KBM-7 (cell line): ENCODE measurements around the gene CYP2R1.
A peak's percentile ranks its signal among the peaks of the same experiment; 100 is the strongest.

ENCODE experiments used
- DNase-seq: peaks from one replicate; pipeline ENCODE4 v3.0.0-alpha.2; 2015
- in situ Hi-C: fragments of 300-500 bp; cut with MboI; formaldehyde crosslinking; loops from 2 replicates; pipeline ENCODE4 v1.14.3; 2020; ENCODE audit warnings: low sequenced_read_pairs, low pct_unique_long_range_greater_than_20kb, mixed read lengths

CYP2R1 gene, protein sequence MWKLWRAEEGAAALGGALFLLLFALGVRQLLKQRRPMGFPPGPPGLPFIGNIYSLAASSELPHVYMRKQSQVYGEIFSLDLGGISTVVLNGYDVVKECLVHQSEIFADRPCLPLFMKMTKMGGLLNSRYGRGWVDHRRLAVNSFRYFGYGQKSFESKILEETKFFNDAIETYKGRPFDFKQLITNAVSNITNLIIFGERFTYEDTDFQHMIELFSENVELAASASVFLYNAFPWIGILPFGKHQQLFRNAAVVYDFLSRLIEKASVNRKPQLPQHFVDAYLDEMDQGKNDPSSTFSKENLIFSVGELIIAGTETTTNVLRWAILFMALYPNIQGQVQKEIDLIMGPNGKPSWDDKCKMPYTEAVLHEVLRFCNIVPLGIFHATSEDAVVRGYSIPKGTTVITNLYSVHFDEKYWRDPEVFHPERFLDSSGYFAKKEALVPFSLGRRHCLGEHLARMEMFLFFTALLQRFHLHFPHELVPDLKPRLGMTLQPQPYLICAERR

DNA sequence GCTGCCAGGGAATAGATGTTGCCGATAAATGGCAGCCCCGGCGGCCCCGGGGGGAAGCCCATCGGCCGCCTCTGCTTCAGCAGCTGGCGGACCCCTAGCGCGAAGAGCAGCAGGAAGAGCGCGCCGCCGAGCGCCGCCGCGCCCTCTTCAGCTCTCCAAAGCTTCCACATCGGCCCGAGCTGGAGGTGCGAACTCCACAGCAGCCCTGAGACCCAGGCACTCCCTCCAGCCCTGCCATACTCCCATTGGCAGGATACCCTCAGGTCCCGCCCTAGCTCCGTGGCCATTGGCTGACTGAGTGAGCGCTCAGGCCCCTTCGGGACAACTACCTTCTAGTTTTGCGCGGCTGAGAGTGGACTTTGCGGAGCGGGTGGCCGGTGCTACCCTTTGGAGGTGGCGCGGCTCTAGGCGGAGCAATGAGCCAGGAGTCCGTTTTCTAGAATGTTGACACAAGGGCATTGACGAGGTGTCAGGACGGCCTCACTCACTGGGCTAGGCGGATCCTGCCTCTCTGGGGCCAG, at the start of gene CYP2R1:
Gene CYP2R1 (minus strand): TSS at position 196 of the 521 bp plus-strand sequence. CDS start 26 bp downstream, at position 170.
- in situ Hi-C loops, result loop anchor here (25.0 kb wide), 1 partner anchor 380 kb away; the partner anchor contains the start of gene PSMA1
- DNase-seq, result peak; percentile 96

DNA sequence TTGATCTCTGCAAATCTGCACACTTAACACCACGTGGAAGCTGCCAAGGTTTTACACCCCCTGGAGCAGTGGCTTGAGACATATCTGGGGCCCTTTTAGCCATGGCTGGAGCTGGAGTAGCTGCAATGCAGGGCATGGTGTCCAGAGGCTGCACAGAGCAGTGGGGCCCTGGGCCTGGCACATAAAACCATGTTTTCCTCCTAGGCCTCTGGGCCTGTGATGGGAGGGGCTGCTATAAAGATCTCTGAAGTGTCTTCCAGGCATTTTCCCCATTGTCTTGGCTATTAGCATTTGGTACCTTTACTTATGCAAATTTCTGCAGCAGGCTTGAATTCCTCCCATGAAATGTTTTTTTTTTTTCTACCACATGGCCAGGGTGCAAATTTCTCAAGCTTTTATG, 46.9 kb upstream of the CYP2R1 start:
- in situ Hi-C loops, result no loop called here
- no peak for DNase-seq

DNA sequence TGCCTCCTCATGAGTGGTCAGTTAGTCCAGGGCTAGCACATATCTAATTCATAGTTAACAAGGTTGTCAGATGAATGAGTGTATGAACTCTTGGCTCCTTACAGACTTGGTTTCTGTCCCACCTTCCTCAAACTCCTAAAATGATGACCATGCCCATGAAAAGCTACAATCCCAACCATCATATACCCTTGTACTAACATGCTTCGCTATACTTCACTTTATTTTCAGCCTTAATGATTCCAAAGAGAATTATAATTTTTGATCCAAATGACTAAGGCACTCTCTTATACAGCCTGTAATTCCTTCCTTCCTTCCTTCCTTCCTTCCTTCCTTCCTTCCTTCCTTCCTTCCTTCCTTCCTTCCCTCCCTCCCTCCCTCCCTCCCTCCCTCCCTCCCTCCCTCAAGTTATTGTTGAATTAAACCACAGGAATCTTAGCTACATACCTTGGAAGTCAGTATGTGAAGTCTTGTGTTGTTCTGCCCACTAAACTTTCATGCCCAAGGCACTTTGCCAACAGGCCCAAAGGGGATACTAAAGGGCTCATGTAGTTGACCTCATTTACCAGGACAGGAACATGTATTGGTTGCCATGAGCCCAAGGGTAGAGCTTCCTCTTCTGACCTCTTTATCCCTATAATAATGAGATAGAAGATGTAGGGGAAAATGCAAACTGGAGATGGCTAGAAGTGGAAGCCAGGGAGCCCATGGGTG, 42.8 kb upstream of the CYP2R1 start:
- DNase-seq, result no peak
- in situ Hi-C loops, result no loop called here

DNA sequence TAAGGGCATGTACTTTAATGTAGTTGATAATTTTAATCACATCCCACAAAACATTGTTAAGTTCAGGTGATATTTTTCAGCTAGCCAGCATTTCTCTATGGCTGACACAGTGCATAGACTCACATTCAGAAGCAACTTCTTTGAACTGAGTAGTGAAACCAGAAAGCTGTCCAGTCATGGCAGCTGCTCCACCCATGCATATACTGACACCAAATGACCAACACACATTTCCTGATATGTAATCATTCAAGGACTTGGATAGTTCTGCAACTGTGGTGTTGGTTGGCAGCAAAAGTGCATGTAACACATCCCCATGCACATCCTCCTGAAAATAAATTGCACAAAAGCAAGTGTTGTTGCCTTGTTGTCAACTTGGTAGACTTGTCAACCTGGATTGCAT, 40.4 kb upstream of the CYP2R1 start:
- in situ Hi-C loops, result no loop called here
- no peak for DNase-seq

DNA sequence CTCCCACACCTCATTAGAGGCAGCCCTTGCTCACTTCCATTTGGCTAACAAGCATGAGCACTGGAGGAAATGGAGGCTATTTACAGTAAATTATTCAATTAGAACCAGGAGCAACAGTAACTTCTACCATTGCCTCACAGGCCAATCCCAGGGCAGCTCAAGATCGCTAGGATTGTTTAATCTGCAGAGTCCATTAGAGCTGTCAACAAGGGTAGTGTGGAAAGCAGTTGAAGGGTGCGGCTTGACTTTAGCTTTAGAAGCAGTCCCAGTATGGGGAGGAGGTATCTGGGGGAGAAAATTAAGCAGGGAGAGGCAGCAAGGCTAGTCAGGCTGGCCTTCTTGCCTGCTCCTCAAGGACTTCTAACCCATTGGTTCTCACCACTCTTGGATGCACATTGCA, 38.3 kb upstream of the CYP2R1 start:
- in situ Hi-C loops, result no loop called here

DNA sequence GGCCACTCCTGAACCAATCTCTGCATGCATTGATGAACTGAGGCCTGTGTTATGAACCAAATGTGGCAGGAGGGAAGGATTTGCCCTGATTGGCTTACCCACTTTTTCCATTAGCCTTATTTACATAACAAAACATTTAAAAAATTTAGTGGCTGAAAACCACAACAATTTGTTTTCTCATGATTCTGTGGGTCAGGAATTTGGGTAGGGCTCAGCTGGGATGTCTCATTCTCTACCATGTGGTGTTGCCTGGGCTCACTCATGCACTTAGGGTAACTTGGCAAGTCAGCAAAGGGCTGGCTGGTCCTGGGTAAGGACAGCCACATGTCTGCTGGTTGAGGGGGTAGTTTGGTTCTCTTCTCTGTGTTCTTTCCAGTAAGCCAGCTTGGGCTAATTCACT, 35.1 kb upstream of the CYP2R1 start:
- in situ Hi-C loops, result no loop called here
- DNase-seq, result no peak

More for the DNA sequence above, 38.3 kb upstream of the CYP2R1 start:
- no peak for DNase-seq

DNA sequence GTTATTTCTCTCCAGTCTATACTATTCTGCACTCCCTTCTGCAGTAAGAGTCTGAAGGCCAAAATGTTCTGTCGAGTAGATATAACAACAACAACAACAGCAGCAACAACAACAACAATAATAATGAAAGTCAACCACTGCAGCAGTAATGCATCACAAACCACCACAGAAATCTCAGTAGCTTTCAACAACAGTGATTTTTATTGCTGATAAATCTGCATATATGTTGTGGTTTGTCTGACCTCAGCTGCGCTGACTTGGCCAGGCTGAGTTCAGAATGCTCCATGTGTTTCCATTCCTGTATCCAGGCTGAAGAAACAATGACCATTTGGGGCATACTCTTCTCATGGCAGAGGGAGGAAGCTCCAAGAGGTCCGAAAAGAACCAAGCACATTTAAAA, 32.3 kb upstream of the CYP2R1 start:
- in situ Hi-C loops, result no loop called here
- no peak for DNase-seq

DNA sequence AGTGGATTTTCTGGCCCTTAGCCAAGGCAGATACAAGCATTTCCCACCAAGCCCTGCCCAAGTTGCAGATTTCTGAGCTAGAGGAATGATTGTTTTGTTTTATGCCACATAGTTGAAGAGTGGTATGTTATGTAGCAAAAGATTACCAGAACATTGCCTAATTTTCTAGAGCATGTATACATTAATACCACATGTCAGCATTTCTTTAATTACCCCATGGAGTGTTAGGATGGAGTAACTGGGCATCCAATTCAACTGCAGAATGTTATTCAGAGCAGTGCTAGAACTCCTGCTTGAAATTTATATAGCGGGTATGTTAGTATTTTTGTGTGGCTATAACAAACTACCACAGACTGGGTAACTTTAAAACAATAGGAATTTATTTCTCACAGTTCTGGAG, 24.4 kb upstream of the CYP2R1 start:
- in situ Hi-C loops, result no loop called here
- no peak for DNase-seq

DNA sequence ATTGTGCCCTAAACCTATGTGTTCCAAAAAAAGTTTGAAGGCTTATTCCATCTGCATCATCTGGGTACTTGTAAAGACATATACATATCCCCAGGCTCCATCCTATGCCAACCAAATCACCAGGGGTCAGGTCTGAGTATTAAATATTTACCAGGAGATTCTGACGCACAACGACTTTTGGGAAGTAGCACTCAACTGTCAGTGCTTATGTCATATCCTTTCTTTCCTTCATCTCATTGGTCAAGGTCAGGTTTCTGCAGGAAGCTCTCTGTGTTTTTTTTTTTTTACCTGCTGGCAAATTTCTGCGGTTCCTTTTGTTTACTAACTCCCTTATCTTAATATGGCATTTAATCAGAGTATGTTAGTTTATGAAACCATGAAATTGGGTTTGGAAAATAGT, 22.5 kb upstream of the CYP2R1 start:
- in situ Hi-C loops, result no loop called here
- no peak for DNase-seq

DNA sequence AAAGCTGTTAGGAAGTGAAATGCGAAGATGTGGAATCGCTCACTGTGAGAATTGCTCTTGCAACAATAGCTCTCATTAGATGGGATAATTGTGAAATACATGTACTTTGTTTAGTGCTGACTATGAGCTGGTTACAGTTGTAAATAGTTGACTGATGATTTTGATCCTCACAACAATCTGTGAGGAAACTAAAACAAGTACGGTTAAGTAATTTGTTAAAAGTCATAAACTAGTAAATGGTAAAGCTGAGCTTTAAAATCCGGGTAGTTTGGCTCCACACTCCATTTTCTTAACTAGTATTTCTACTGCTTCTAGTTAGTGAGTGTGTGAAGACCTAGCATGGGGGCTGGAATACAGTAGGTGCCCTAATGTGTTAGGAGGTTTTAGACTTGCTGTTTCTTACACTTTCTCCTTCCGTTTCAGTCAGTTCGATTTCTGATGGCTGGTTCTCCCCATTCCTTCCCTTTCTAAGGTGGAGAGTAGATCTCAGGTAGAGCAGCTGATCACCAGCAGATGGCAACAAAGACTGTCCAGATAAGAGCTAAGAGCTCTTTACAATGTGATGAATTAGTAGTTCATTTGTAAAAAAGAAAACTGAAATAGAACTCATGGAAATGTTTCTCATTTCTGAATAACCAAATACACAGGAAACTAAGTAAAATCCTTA, 16.3 kb upstream of the CYP2R1 start:
- peak; percentile 57 for DNase-seq
- in situ Hi-C loops, result no loop called here

DNA sequence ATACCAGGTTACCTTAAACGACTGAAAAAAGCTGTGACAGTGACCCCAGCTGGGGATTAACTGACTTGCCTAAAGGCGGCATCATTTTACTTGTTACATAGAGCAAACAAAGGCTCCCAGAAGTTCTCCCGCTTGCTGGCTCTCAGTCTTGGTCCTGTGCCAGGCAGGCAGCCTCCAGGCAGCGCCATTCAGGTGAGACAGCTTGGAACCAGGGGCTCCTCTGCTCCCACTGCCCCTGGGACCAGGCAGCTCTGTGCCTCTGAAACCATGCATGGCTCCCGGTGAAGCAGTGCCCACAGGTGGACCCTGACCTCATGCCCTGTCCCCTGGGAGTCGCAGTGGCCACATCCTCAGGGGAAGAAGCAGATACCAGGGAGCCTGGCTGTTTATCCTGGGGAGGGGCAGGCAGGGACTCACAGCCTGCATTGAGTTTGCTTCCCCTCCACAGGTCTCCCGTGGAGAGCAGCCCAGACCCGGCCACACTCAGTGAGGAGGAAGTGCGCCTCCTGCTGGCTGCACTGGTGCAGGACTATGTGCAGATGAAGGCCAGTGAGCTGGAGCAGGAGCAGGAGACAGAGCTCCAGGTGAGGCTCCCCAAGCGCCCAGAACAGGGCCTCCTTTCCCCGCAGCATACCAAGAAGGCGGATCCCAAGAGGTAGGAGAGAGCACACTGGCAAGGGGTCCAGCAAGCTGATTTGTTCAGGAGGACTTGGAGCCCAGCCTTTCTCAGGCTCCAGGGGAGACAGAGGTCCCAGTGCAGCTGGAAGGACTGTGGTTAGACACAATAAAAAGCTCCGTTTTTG, 15.6 kb upstream of the CYP2R1 start:
- in situ Hi-C loops, result no loop called here
- peak; percentile 81 for DNase-seq

DNA sequence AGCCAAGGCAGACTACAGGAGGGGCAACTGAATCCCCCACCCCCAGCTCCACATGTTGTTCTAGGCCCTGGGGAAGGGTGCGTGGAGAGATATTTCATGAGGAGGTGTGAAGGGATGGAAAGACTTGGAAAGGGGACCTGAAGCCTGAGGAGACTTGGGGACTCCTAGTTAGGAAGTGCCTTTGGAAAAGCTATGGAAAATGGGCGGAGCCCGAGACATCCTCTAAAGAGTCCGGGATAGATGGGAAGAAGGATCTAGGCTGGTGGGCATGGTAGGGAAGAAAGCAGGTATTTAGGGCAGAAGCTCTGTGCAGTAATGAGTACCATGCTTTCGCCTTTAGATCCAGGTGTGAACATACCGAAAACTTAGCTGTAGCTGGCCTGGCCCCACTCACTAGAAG, 15.0 kb upstream of the CYP2R1 start:
- no peak for DNase-seq
- in situ Hi-C loops, result no loop called here

DNA sequence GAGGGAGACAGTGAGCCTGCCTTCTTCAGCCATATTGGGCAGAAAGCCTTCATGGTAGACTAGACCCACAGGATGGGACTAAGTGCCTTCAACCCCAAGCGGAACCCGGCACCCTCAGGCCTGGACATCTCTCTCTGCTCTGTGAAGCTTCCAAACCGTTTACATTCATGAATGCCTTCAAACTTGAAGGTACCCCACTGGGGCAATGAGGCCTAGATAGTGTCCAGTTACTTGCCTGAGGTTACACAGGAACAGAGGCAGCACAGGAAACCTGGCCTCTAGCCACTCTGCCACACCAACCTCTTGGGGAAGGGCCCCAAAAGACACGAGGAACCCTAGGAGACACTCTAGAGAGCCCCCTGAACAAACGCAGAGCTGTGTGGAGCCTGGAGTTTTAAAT, 14.5 kb upstream of the CYP2R1 start:
- in situ Hi-C loops, result no loop called here
- no peak for DNase-seq

DNA sequence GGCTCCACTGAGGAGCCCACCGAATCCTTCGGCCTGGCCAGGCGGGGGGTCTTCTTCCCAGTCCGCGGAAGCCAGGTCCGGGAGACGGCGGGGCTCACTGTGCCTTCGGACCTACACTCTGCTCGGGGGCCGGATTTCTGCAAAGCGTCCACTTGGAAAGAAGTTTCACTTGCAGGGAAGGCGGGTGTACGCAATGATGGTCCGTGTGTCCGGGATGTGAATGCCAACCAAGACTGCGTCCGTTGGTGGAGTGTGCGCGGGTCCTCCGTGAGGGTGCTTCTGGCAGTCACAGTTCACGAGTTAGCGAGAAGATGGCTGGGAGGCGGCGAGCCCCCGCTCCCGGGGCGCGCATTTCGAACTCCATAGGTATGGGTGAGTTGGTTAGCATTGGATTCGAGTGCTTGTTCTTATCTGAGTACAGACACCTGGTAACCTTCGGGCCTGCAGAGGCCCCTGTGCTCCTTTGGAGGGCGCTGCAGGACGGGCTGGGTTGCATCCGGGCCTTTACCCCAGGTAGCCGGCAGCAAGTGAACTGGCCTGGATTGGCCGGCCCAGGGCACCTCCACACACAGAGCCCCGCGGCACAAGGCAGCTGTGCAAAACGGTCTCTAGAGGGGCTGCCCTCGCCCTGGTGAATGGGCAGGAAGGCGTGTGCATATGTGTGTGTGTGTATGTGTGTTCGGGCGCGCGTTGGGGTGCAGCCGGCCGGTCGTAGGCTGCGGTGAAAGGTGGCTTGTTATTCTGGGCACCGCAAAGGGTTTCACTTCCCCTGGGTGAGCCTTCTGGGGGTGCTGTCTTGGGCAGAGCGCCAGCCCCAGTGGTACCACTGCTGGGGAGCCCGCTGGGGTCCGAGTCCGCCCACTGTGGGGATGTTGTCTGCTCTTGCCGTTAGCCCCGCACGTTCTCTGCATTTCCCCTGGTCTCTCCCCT, 13.3 kb upstream of the CYP2R1 start:
- no peak for DNase-seq
- in situ Hi-C loops, result no loop called here

DNA sequence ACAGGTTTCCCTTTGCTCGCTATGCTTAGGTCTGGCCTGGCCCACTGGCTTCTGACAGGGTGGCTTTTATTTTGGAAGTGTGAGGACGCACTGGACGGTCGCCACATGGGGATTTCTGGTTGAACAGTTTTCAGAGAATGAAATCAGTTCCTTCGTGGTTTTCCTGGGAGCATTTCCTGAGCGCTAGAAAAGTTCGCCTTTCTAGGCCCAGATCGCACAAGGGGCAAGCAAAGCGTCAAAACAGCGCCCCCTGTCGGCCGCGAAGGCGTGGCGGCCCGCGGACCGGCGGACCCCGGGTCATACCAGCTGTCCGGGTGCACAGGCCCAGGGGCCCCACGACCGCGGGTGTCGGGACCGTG, 12.7 kb upstream of the CYP2R1 start:
- DNase-seq, result peak; percentile 37
- in situ Hi-C loops, result no loop called here

DNA sequence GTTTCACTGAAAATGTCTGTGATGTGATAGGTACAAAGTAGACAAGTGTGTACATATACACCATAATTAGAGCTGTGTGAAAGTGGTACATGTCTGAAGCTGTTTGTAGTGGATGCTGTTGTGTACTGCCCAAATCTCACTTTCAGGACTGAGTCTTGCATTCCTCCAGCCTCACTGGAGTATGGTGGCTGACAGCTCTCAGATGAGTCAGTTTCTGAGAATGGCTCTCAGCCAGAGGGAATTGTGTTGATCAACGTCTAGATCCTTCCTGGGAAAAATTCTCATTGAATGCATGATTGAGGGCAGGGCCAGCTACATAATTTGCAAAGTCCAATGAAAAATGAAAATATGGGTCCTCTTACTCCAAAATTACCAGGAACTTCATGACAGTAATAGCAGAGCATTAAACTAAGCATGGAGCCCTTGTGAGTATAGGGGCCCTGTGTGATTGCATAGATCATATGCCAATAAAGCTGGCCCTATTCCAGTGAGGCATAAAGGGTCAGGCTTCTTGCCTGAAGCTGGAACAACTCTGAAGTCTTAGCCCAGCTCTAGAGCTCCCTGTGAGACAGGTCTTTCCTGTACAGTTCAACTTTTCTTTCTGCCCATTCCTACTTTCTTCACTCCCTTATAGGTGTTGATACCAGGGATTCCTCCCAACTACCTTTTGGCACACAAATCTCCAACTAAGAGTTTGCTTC, 10.8 kb upstream of the CYP2R1 start:
- in situ Hi-C loops, result no loop called here
- DNase-seq, result no peak

DNA sequence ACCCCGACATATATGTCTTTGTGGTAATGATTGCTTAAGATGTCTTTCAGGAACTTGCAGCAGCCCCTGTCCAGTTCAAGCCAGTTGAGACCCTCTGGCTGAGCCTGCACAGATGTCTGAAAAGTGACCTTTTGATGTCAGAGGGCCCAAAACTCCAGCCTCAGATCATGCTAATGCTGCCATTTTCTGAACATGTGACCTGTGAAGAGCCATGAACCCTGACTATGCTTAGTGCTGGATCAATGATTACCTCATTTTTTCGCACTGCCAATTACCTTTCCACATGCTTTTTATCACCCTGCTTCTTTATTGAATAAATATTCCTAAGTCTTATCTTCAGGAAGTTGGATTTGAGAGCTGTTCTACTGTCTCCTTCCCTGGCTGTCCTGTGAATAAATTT, 6.9 kb upstream of the CYP2R1 start:
- DNase-seq, result no peak
- in situ Hi-C loops, result loop anchor here (25.0 kb wide), 1 partner anchor 387 kb away; the partner anchor contains the start of gene PSMA1
